ENCODE measurements around the gene BBC3. TPM values are rescaled to one million over a fixed set of nuclear protein-coding genes. Genes with fewer than 3 reads are reported as not detected.

Gene BBC3
- total and polyA plus RNA-seq, 2 experiments from 2014 or later = 23.4 to 31.9 TPM

- no peak for TF ChIP-seq ZNF462 (CRISPR knock-in tag; IDR thresholded peaks at IDR 0.05)
Observed at GRCh38 chr19:47203254-47203653, 27.7 kb downstream of the BBC3 start (continued).

GRCh38 chr19:47200530-47200929 lies 30.5 kb downstream of the BBC3 start:
- Histone ChIP-seq H3K79me2 (replicated peaks; ENCODE audit: insufficient read depth) (0 out of 2 replicates have a peak, but pooled peaks cover 3% of the 10 kb centered on the region), H3K36me3 (ENCODE audit: insufficient read depth) (peaks cover 56% of the 10 kb centered on the region), H3K4me2 (no peak overlapping the region), H3K27me3 (ENCODE audit: insufficient read depth) (no peaks in the 10 kb centered on the region), H3K4me1 (ENCODE audit: insufficient read depth) (no peaks in the 10 kb centered on the region), H4K20me1 (replicated peaks; ENCODE audit: insufficient read depth) (peaks cover 30% of the 10 kb centered on the region), H3F3A (replicated peaks; ENCODE audit: low read depth) (peaks cover 26% of the 10 kb centered on the region), H3K27ac (ENCODE audit: low read depth) (peak overlapping the region; percentile 80), H2AFZ (no peak overlapping the region), H3K9me2 (ENCODE audit: insufficient read depth) (no peaks in the 10 kb centered on the region), H3K4me3 (no peak overlapping the region)
- H3K27ac Mint-ChIP-seq = no peak overlapping the region
- DNase-seq (ENCODE audit: low spot score) (no peak), ATAC-seq (no peak)
- H3K9me3 Mint-ChIP-seq = no peaks in the 10 kb centered on the region
- peaks cover 11% of the 10 kb centered on the region for H3K27me3 Mint-ChIP-seq (ENCODE audit: insufficient read depth, low read depth, poor library complexity)
- no peaks in the 10 kb centered on the region for H3K4me1 Mint-ChIP-seq
- peaks cover 74% of the 10 kb centered on the region for H3K36me3 Mint-ChIP-seq (ENCODE audit: low read depth)
- H3K4me3 Mint-ChIP-seq = no peak overlapping the region
- TF ChIP-seq JUNB (IDR thresholded peaks at IDR 0.05; ENCODE audit: unreplicated experiment) (no peak), REST (IDR thresholded peaks at IDR 0.05; ENCODE audit: unreplicated experiment) (no peak), CREB1 (CRISPR knock-in tag; IDR thresholded peaks at IDR 0.05; ENCODE audit: low read depth) (no peak), EZH2phosphoT487 (IDR thresholded peaks at IDR 0.05; ENCODE audit: unreplicated experiment) (no peak), EZH2 (IDR thresholded peaks at IDR 0.05; ENCODE audit: low read depth, unreplicated experiment) (no peak), NANOG (IDR thresholded peaks at IDR 0.05; ENCODE audit: borderline replicate concordance) (no peak)

Data from GM23338 (cell line).